K562 (cell line): ENCODE measurements around the gene NR3C2. TPM values are rescaled to one million over a fixed set of nuclear protein-coding genes. Genes with fewer than 3 reads are reported as not detected.

Experiments used
- ATAC-seq: fragments of 200-7000 bp; cut with Tn5 transposase; 3 replicates; pipeline ENCODE4 v1.9.1; 2020; ENCODE audit warnings: moderate library complexity
- BruUV-seq: library from RNA; stranded (reverse); fragments of 400-500 nt; replicated peaks from 2 replicates; lab custom pipeline; 2021; lab: Mats Ljungman, UMichigan
- CTCF ChIA-PET: fragments of 300-600 bp; formaldehyde crosslinking; extraction: SDS; loops from one replicate; lab custom pipeline; 2021; ENCODE audit warnings: low intra/inter-chr PET ratio; lab: Yijun Ruan, JAX
- POLR2A ChIA-PET: fragments of 300-600, 350-650 bp; sonication (Branson Sonifier 250); formaldehyde crosslinking; extraction: SDS; loops from one replicate; lab custom pipeline; 2021; ENCODE audit warnings: antibody characterized with exemption, inconsistent platforms; lab: Yijun Ruan, JAX
- DNase-seq, 4 experiments: peaks; one replicate each; pipeline versions ENCODE4 v3.0.0 to v3.0.0-alpha.2; 2011 to 2018; ENCODE audit warnings: low spot score in 3 of 4, mixed read lengths in 3 of 4; ENCODE audit errors: extremely low read depth in 1 of 4
- FAIRE-seq: peaks from 2 replicates; lab custom pipeline; 2011; peaks lifted over from hg19 to GRCh38; lab: Jason Lieb, UNC
- H2AFZ ChIP-seq: 2 replicates; pipeline ENCODE4 v1.6.0; 2011; ENCODE audit warnings: low read depth, low read length, control low read depth, inconsistent platforms
- H3K27ac ChIP-seq: fragments of 200-600 bp; 3 replicates; pipeline ENCODE4 v1.8.0; 2011; ENCODE audit warnings: low read depth, mild to moderate bottlenecking, control low read depth, inconsistent platforms, low read length, moderate library complexity, mixed read lengths; ENCODE audit errors: extremely low read depth
- H3K27me3 ChIP-seq, 2 experiments: fragments of 300-600 bp in 1 of 2; 2 replicates in 1 of 2; 3 replicates in 1 of 2; pipeline versions ENCODE4 v1.6.0 to v1.8.0; 2011; ENCODE audit warnings: inconsistent platforms in 2 of 2, low read length in 2 of 2, mild to moderate bottlenecking in 1 of 2, mixed read lengths in 1 of 2, moderate library complexity in 1 of 2; ENCODE audit not compliant: control insufficient read depth in 2 of 2, insufficient read depth in 2 of 2
- H3K36me3 ChIP-seq: fragments of 300-600 bp; 3 replicates; pipeline ENCODE4 v1.8.0; 2011; ENCODE audit warnings: mild to moderate bottlenecking, low read length, inconsistent platforms; ENCODE audit not compliant: control insufficient read depth, insufficient read depth
- H3K4me1 ChIP-seq, 2 experiments: fragments of 200-600 bp in 1 of 2; replicated peaks in 1 of 2; 2 replicates in 1 of 2; 3 replicates in 1 of 2; pipeline versions ENCODE4 v1.5.1 to v1.8.0; 2011; ENCODE audit warnings: inconsistent platforms in 2 of 2, low read length in 2 of 2, mild to moderate bottlenecking in 1 of 2, mixed read lengths in 1 of 2, moderate library complexity in 1 of 2; ENCODE audit not compliant: control insufficient read depth in 2 of 2, insufficient read depth in 2 of 2
- H3K4me2 ChIP-seq: 2 replicates; pipeline ENCODE4 v1.6.1; 2011; ENCODE audit warnings: low read length, control low read depth, inconsistent platforms, mixed read lengths; ENCODE audit not compliant: insufficient read depth
- H3K4me3 ChIP-seq: fragments of 200-600 bp; sonication (generic), shearing (Covaris generic); 2 replicates; pipeline ENCODE4 v1.5.1; 2016; ENCODE audit warnings: control low read depth, inconsistent platforms
- H3K79me2 ChIP-seq: fragments of 200-600 bp; 3 replicates; pipeline ENCODE4 v1.8.0; 2011; ENCODE audit warnings: low read length, inconsistent platforms; ENCODE audit not compliant: control insufficient read depth, insufficient read depth
- H3K9ac ChIP-seq, 2 experiments: 2 replicates each; pipeline versions ENCODE4 v1.6.0 to v1.6.1; 2011; ENCODE audit warnings: low read depth in 2 of 2, low read length in 2 of 2, control low read depth in 1 of 2, inconsistent platforms in 1 of 2, mild to moderate bottlenecking in 1 of 2, mixed read lengths in 1 of 2; ENCODE audit not compliant: insufficient read depth in 1 of 2
- H3K9me1 ChIP-seq: one replicate; pipeline ENCODE4 v1.6.0; 2011; ENCODE audit warnings: inconsistent platforms, mild to moderate bottlenecking, low read length, moderate library complexity; ENCODE audit not compliant: control insufficient read depth, insufficient read depth
- H3K9me3 ChIP-seq: replicated peaks from 2 replicates; pipeline ENCODE4 v1.5.1; 2011; ENCODE audit warnings: low read depth, low read length, inconsistent platforms; ENCODE audit not compliant: control insufficient read depth, insufficient read depth
- H4K20me1 ChIP-seq: replicated peaks from 2 replicates; pipeline ENCODE4 v1.6.1; 2011; ENCODE audit warnings: low read length, inconsistent platforms, mixed read lengths; ENCODE audit not compliant: control insufficient read depth, insufficient read depth
- ARID3A ChIP-seq: IDR thresholded peaks from 2 replicates; pipeline ENCODE4 v1.6.1; 2012; ENCODE audit warnings: low read depth, low read length, improper control_type of control experiment, borderline replicate concordance
- CBX2 ChIP-seq: fragments of 200-600 bp; sonication (generic); IDR thresholded peaks from one replicate; pipeline ENCODE4 v1.6.1; 2012; ENCODE audit warnings: mild to moderate bottlenecking, low read length, inconsistent platforms; ENCODE audit not compliant: insufficient read depth, poor library complexity, severe bottlenecking
- FOXJ2 ChIP-seq: fragments of 200-800 bp; sonication (Bioruptor generic); IDR thresholded peaks from 2 replicates; pipeline ENCODE4 v1.6.1; 2016; ENCODE audit warnings: missing genetic modification characterization, missing compliant biosample characterization
- IFI16 ChIP-seq: fragments of 250-450 bp; sonication (Bioruptor Pico); IDR thresholded peaks from 2 replicates; pipeline ENCODE4 v2.1.2; 2022; ENCODE audit warnings: mild to moderate bottlenecking, inconsistent platforms
- MYNN ChIP-seq, 2 experiments: sonication (generic); formaldehyde crosslinking in 1 of 2; IDR thresholded peaks; 2 replicates each; pipeline versions ENCODE4 v1.5.0 to v1.6.1; 2016 to 2020; ENCODE audit warnings: antibody characterized with exemption in 1 of 2, missing genetic modification reagents in 1 of 2
- POLR2B ChIP-seq: fragments of 450-650 bp; IDR thresholded peaks from 2 replicates; pipeline ENCODE4 v1.6.1; 2018; ENCODE audit warnings: low read depth; ENCODE audit not compliant: partially characterized antibody
- PTBP1 ChIP-seq: fragments of 200-400 bp; formaldehyde crosslinking; IDR thresholded peaks from 2 replicates; pipeline ENCODE4 v1.6.1; 2017; ENCODE audit warnings: low read depth, low read length
- RFX1 ChIP-seq: fragments of 450-650 bp; IDR thresholded peaks from 2 replicates; pipeline ENCODE4 v1.6.1; 2016; ENCODE audit warnings: mild to moderate bottlenecking, moderate library complexity
- YY1 ChIP-seq, 3 experiments: IDR thresholded peaks; 2 replicates each; pipeline ENCODE4 v1.6.1; 2011; ENCODE audit warnings: low read length in 2 of 3, mild to moderate bottlenecking in 2 of 3, moderate library complexity in 2 of 3, borderline replicate concordance in 1 of 3, control low read depth in 1 of 3, low read depth in 1 of 3; ENCODE audit not compliant: insufficient read depth in 3 of 3, insufficient replicate concordance in 2 of 3, control insufficient read depth in 1 of 3, insufficient read length in 1 of 3; ENCODE audit errors: extremely low read depth in 1 of 3
- ZNF146 ChIP-seq: IDR thresholded peaks from one replicate; pipeline ENCODE4 v1.6.1; 2018; ENCODE audit warnings: missing compliant biosample characterization; ENCODE audit not compliant: unreplicated experiment
- ZNF785 ChIP-seq: fragments of 250-450 bp; sonication (Bioruptor Pico); IDR thresholded peaks from 2 replicates; pipeline ENCODE4 v1.4.0; 2020; ENCODE audit warnings: mild to moderate bottlenecking
- WGBS: fragments of 100-300 bp; shearing (Covaris generic); methylation state at CpG from one replicate; pipeline ENCODE4 v1.1.6; 2016; ENCODE audit warnings: low coverage, mixed read lengths; ENCODE audit not compliant: insufficient coverage; ENCODE audit errors: missing lambda C conversion rate; 5-methylcytosine and 5-hydroxymethylcytosine counted together
- in situ Hi-C: fragments of 300-500 bp; cut with MboI; formaldehyde crosslinking; loops from 4 replicates; pipeline ENCODE4 v1.15.0; 2018; ENCODE audit warnings: inconsistent platforms, mixed read lengths
- intact Hi-C: fragments of 100-400 bp; cut with micrococcal nuclease; formaldehyde crosslinking; loops from 2 replicates; pipeline ENCODE4 v1.14.2; 2022
- polyA plus RNA-seq, 8 experiments: library from polyadenylated mRNA; depleted of rRNA in 4 of 8; stranded (reverse) in 5 of 8; unstranded in 3 of 8; fragments of >200 nt; fragmentation: Nextera tagmentation in 2 of 8; fragmentation: Illumina TruSeq in 1 of 8; extraction: Ambion mirVana in 2 of 8; extraction: Trizol in 1 of 8; gene quantifications; 2 replicates each; pipeline versions ENCODE4 v1.2.1 to v1.2.3, GENCODE V29; 2011 to 2014; ENCODE audit warnings: inconsistent platforms in 1 of 8, missing spikeins in 1 of 8
- total RNA-seq, 7 experiments: library from RNA; depleted of rRNA in 6 of 7; stranded (reverse); fragments of >200 nt in 6 of 7; fragmentation: Illumina TruSeq in 2 of 7; extraction: Trizol in 2 of 7; gene quantifications; 2 replicates each; pipeline versions ENCODE4 v1.2.1 to v1.2.3, GENCODE V29; 2011 to 2021; ENCODE audit warnings: low replicate concordance in 1 of 7

Gene NR3C2
- total and polyA plus RNA-seq, 9 of the 15 experiments (the other 6 are each of a cell fraction or from before 2014, with no cell fraction given) = 0.01 to 0.28 (median 0.16) TPM; not detected in 2

GRCh38 chr4:148090503-148091476 lies 351.4 kb downstream of the NR3C2 start:
- in situ Hi-C loops = no loop called here
- TF ChIP-seq IFI16 (no peak), ZNF146 (CRISPR knock-in tag) (no peak), YY1 (IDR thresholded peaks at IDR 0.05; ENCODE audit: borderline replicate concordance in 1 of 3, control insufficient read depth in 1 of 3, extremely low read depth in 1 of 3, insufficient read depth in 3 of 3, insufficient read length in 1 of 3, insufficient replicate concordance in 2 of 3, low read depth in 1 of 3, low read length in 2 of 3) (no peak), ZNF785 (no peak), PTBP1 (no peak), ARID3A (no peak), MYNN (IDR thresholded peaks at IDR 0.05) (no peak), MYNN (CRISPR knock-in tag; IDR thresholded peaks at IDR 0.05) (no peak), FOXJ2 (no peak), RFX1 (no peak), CBX2 (no peak), POLR2B (no peak)
- TF ChIP-seq, all 486 proteins: peak for 0
- intact Hi-C loops = no loop called here
- Histone ChIP-seq H3K9me3 (no peaks in the 10 kb centered on the region), H3K27ac (no peak overlapping the region), H3K9me1 (no peaks in the 10 kb centered on the region), H3K4me3 (no peak overlapping the region), H3K9ac (no peak overlapping the region), H3K4me1 (no peaks in the 10 kb centered on the region), H2AFZ (no peak overlapping the region), H3K36me3 (no peaks in the 10 kb centered on the region), H3K79me2 (no peaks in the 10 kb centered on the region), H3K27me3 (no peaks in the 10 kb centered on the region), H4K20me1 (no peaks in the 10 kb centered on the region), H3K4me2 (no peak overlapping the region)
- under 1% methylated on average over 14 of the region's 17 CpGs for WGBS
- ChIA-PET POLR2A (interaction anchor here (0.7 kb wide), 1 partner anchor 305 kb away, joined by 3 read pairs; no protein-coding TSS in a partner anchor), CTCF (no interaction called here)
- no peak for DNase-seq
- no TSS peak for BruUV-seq
- ATAC-seq = no peak
- FAIRE-seq = no peak
